Tibial artery (tissue), 4 donors: Measurements from ENCODE around the gene HOXA1.
A peak's percentile ranks its signal among the peaks of the same experiment; 100 is the strongest.

ENCODE experiments used
- DNase-seq, 2 donors: peaks; one replicate each; pipeline ENCODE4 v3.0.0-alpha.2; 2019
- H3K27ac ChIP-seq, 2 donors: fragments of 200-600 bp; sonication (generic) in 1 of 2; 1 replicate in 1 of 2; 2 replicates in 1 of 2; pipeline ENCODE4 v1.5.1; 2018 to 2019; ENCODE audit warnings: mild to moderate bottlenecking in 1 of 2
- H3K27me3 ChIP-seq, 2 donors: fragments of 200-600 bp; sonication (generic) in 1 of 2; one replicate each; pipeline versions ENCODE4 v1.5.1 to v1.6.0; 2016 to 2019
- H3K36me3 ChIP-seq, 3 donors: fragments of 200-600 bp; sonication (generic) in 2 of 3; one replicate each; pipeline ENCODE4 v1.5.1; 2016 to 2019; ENCODE audit warnings: mild to moderate bottlenecking in 2 of 3
- H3K4me1 ChIP-seq, 4 donors: fragments of 200-600 bp; sonication (generic) in 2 of 4; 1 replicate in 3 of 4; 2 replicates in 1 of 4; pipeline ENCODE4 v1.5.1; 2016 to 2019
- H3K4me3 ChIP-seq, 2 donors: fragments of 200-600 bp; sonication (generic) in 1 of 2; 1 replicate in 1 of 2; 2 replicates in 1 of 2; pipeline ENCODE4 v1.5.1; 2018 to 2019; ENCODE audit warnings: mild to moderate bottlenecking in 2 of 2
- H3K9me3 ChIP-seq, 3 donors: fragments of 200-600 bp; sonication (generic) in 1 of 3; one replicate each; pipeline ENCODE4 v1.5.1; 2016 to 2019
- intact Hi-C: fragments of 100-400 bp; cut with DNase I; formaldehyde crosslinking; loops from one replicate; pipeline ENCODE4 v1.15.0; 2023; ENCODE audit warnings: low total_unique reads
- TF ChIP-seq, protein P1 (sequence below), 2 experiments: fragments of 200-600 bp in 1 of 2; fragments of 450-650 bp in 1 of 2; IDR thresholded peaks; one replicate each; pipeline ENCODE4 v1.5.1; 2017 to 2019; ENCODE audit warnings: antibody characterized with exemption in 2 of 2, mild to moderate bottlenecking in 1 of 2, moderate library complexity in 1 of 2

HOXA1 gene

DNA sequence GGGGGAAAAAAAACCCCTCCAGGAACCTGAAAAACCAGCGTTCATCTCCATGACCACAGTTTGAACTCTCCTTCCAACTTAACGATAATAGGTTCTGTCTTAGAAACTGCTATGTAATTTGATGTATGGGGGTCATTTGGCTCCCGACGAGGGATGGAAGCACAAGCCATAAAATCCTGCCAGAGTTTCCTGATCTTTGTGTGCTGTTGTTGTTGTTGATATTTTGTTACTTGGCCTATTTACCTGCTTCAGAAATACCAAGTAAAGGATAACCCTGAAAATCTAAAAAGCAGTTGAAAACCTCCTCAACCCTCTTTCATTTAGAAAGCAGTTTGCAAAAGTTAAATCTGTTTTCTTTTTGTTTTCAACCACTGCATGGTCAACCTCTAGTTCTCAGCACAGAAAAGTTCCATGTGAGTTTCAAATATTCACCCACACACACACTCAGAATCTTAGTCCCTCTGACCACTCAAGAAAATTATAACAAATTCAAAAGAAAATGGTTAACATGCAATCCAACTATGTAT is 16.0 kb upstream of the HOXA1 start:
- Histone ChIP-seq H3K4me1 (peaks cover 5 to 65% (median 38%) of the 10 kb centered on the region in 4 donors), H3K4me3 (peak overlapping the region; percentile 39 to 51), H3K36me3 (peaks cover 0 to 9% (median 0%) of the 10 kb centered on the region in 3 donors), H3K9me3 (no peaks in the 10 kb centered on the region), H3K27me3 (no peaks in the 10 kb centered on the region), H3K27ac (peak overlapping the region; percentile 92 to 97)
- intact Hi-C loops, result no loop called here
- no peak for DNase-seq
- TF ChIP-seq, protein P1, sequence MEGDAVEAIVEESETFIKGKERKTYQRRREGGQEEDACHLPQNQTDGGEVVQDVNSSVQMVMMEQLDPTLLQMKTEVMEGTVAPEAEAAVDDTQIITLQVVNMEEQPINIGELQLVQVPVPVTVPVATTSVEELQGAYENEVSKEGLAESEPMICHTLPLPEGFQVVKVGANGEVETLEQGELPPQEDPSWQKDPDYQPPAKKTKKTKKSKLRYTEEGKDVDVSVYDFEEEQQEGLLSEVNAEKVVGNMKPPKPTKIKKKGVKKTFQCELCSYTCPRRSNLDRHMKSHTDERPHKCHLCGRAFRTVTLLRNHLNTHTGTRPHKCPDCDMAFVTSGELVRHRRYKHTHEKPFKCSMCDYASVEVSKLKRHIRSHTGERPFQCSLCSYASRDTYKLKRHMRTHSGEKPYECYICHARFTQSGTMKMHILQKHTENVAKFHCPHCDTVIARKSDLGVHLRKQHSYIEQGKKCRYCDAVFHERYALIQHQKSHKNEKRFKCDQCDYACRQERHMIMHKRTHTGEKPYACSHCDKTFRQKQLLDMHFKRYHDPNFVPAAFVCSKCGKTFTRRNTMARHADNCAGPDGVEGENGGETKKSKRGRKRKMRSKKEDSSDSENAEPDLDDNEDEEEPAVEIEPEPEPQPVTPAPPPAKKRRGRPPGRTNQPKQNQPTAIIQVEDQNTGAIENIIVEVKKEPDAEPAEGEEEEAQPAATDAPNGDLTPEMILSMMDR (IDR thresholded peaks at IDR 0.05), result no peak

- H3K27me3 ChIP-seq, result no peaks in the 10 kb centered on the region
- H3K4me1 ChIP-seq, result peaks cover 5 to 60% (median 37%) of the 10 kb centered on the region in 4 donors
- TF ChIP-seq, protein P1 (IDR thresholded peaks at IDR 0.05), result no peak
- peak overlapping the region; percentile 39 to 51 for H3K4me3 ChIP-seq
- peak in 1 of 2 donors; percentile 58 for DNase-seq
- intact Hi-C loops, result no loop called here
- no peaks in the 10 kb centered on the region for H3K9me3 ChIP-seq
- peaks cover 0 to 9% (median 0%) of the 10 kb centered on the region in 3 donors for H3K36me3 ChIP-seq
- peak overlapping the region; percentile 92 to 97 for H3K27ac ChIP-seq
These were observed 15.4 kb upstream of the HOXA1 start for GRCh38 chr7:27111042-27111750.

DNA sequence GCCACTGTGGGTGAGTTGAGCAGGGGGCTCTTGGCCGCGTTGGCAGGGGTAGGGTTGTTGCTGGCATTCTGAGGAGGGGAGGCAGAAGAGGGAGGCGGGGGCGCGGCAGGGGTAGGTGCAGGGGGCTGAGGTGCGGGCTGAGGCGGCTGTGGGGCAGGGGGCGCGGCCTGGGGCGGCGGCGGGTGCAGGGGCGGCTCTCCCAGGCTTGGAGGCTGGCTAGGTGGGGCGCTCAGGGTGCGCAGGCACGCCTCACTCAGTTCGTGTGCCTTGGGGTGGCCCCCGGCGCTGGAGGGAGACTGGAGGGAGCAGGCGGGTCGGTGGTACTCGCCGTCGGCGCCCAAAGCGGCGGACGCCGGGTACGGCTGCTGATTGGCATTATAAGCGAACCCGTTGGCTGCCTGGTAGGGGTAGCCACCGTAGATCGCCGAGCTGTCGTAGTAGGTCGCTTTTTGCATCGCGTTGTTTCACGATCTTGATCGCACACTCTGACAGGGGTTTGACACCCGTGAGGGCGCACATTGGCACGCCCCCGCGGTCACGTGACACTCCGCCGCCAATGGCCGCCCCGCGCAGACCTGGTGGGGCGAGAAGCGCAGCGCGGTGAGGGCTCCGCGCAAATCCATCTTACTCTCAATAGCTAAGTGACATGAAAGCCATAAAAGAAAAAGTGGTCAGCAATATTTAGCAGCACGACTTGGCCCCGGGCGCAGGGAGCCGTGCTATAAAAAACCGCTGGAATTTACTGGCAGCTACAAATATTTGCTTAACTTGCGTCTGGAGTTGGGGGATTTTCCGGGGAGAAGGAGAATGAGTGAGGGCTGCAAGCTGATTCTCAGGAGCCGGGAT is 14.6 kb upstream of the HOXA1 start:
- intact Hi-C loops, result no loop called here
- TF ChIP-seq, protein P1 (IDR thresholded peaks at IDR 0.05), result no peak
- H3K4me1 ChIP-seq, result peaks cover 5 to 53% (median 33%) of the 10 kb centered on the region in 4 donors
- peaks cover 0 to 9% (median 0%) of the 10 kb centered on the region in 3 donors for H3K36me3 ChIP-seq
- H3K4me3 ChIP-seq, result peak overlapping the region; percentile 39 to 51
- peak in 1 of 2 donors; percentile 81 for DNase-seq
- H3K27ac ChIP-seq, result peak overlapping the region; percentile 92 to 97
- H3K27me3 ChIP-seq, result no peaks in the 10 kb centered on the region
- no peaks in the 10 kb centered on the region for H3K9me3 ChIP-seq

GRCh38 chr7:27109466-27110185 is 13.8 kb upstream of the HOXA1 start:
- Histone ChIP-seq H3K4me1 (peaks cover 5 to 53% (median 35%) of the 10 kb centered on the region in 4 donors), H3K36me3 (peaks cover 0 to 9% (median 0%) of the 10 kb centered on the region in 3 donors), H3K4me3 (peak overlapping the region in 1 of 2 donors; percentile 39), H3K27me3 (no peaks in the 10 kb centered on the region), H3K9me3 (no peaks in the 10 kb centered on the region), H3K27ac (peak overlapping the region in 1 of 2 donors; percentile 97)
- intact Hi-C loops, result no loop called here
- TF ChIP-seq, protein P1 (IDR thresholded peaks at IDR 0.05), result no peak
- no peak for DNase-seq
